Measurements from ENCODE around the gene APLN.

The APLN gene

GRCh38 chrX:129637217-129638109 lies 17.3 kb downstream of the APLN start:
- DNase-seq = peak; percentile 61

GRCh38 chrX:129636175-129636681 lies 18.5 kb downstream of the APLN start:
- no peak for DNase-seq

GRCh38 chrX:129634541-129634940 lies 20.2 kb downstream of the APLN start:
- no peak for DNase-seq

GRCh38 chrX:129632443-129632842 lies 22.3 kb downstream of the APLN start:
- DNase-seq = peak; percentile 5

GRCh38 chrX:129631849-129632248 lies 22.9 kb downstream of the APLN start:
- DNase-seq = no peak

GRCh38 chrX:129629837-129630236 lies 24.9 kb downstream of the APLN start:
- no peak for DNase-seq

- no peak for DNase-seq
Observed at GRCh38 chrX:129626026-129626425, 28.7 kb downstream of the APLN start.

- no peak for DNase-seq
Observed at GRCh38 chrX:129622757-129623301, 31.9 kb downstream of the APLN start.

- DNase-seq = no peak
Observed at GRCh38 chrX:129618997-129619396, 35.8 kb downstream of the APLN start.

- DNase-seq = no peak
Observed at GRCh38 chrX:129617420-129617819, 37.3 kb downstream of the APLN start.

GRCh38 chrX:129614481-129615255 lies 40.1 kb downstream of the APLN start:
- no peak for DNase-seq

GRCh38 chrX:129613596-129613995 lies 41.2 kb downstream of the APLN start:
- peak; percentile 37 for DNase-seq

- no peak for DNase-seq
Observed at GRCh38 chrX:129612396-129612795, 42.4 kb downstream of the APLN start.

- DNase-seq = no peak
Observed at GRCh38 chrX:129609395-129609794, 45.4 kb downstream of the APLN start.

GRCh38 chrX:129608496-129608895 lies 46.3 kb downstream of the APLN start:
- no peak for DNase-seq

- peak; percentile 51 for DNase-seq
Observed at GRCh38 chrX:129606918-129607317, 47.8 kb downstream of the APLN start.

GRCh38 chrX:129600981-129601424 lies 53.8 kb downstream of the APLN start:
- peak; percentile 16 for DNase-seq

- DNase-seq = no peak
Observed at GRCh38 chrX:129599996-129600395, 54.8 kb downstream of the APLN start.

- DNase-seq = no peak
Observed at GRCh38 chrX:129599499-129599898, 55.3 kb downstream of the APLN start.

GRCh38 chrX:129597905-129598304 lies 56.9 kb downstream of the APLN start:
- no peak for DNase-seq

GRCh38 chrX:129596077-129596476 lies 58.7 kb downstream of the APLN start:
- DNase-seq = no peak
